COLO829 (cell line): ENCODE data around the gene RBM19.

Source experiments
- DNase-seq: peaks from one replicate; pipeline ENCODE4 v3.0.0; 2012; ENCODE audit warnings: low spot score

RBM19 gene

GRCh38 chr12:113776536-113776935 is 189.6 kb downstream of the RBM19 start:
- DNase-seq = no peak

- DNase-seq = no peak
Observed at GRCh38 chr12:113774526-113774925, 191.6 kb downstream of the RBM19 start.

DNA sequence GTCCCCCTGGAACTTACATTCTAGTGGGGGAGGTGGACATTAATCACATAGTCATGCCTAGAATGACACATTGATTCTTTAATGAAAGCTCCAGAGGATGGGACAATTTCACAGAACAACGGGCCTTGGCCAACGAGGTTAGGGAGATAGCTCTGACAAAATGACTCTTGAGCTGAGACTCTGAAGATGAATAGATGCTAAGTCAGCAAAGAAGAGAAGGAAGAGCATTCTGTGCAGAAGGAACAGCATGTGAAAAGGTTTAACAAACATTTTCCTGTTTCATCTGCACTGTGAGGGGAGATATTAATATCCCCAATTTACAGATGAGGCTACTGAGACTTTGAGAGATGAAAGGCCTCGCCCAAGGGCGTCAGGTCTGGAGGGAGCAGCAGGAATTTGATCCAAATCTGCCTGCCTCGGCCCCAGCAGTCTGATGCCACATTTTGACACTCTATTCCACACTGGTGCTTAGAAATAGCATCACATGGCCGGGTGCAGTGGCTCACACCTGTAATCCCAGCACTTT is 193.6 kb downstream of the RBM19 start:
- no peak for DNase-seq

- DNase-seq = no peak
Observed at GRCh38 chr12:113770389-113770865, 195.7 kb downstream of the RBM19 start.

DNA sequence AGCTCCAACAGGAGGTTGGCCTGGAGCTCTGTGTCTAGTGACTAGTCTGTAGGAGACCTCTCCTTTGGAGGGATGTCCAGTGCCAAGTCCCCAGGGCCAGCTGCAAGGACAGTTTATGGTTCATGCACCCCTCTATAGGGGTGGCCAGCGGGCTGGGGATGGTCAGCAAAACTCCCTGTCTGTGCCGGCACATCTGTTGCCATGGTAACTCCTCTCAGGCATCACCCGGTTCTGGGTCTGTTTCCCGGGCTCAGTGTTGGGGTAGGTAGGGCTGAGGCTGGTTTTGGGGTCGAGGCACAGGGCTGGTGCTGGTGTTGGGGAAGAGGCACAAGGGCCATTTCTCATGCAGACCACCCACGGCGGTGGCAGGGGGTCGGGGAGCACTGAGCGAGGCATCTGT is 196.8 kb downstream of the RBM19 start:
- no peak for DNase-seq

DNA sequence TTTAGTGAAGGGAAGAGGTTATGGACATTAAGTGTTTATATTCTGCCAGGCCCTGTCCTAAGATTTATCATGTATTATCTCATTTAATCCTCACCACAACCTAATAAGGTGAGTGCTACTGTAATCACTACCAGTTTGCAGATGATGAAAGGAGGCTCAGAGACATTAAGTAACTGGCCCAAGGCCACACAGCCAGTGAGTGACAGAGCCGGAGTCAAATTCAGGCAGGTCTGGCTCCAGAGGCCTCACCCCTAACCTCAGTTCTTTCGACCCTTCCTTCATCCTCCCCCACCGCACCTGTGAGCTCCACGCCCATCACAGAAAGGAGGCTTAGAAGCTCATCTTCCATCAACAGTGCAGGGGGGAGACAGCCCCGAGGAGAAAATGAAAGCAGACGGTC is 197.3 kb downstream of the RBM19 start:
- no peak for DNase-seq

DNA sequence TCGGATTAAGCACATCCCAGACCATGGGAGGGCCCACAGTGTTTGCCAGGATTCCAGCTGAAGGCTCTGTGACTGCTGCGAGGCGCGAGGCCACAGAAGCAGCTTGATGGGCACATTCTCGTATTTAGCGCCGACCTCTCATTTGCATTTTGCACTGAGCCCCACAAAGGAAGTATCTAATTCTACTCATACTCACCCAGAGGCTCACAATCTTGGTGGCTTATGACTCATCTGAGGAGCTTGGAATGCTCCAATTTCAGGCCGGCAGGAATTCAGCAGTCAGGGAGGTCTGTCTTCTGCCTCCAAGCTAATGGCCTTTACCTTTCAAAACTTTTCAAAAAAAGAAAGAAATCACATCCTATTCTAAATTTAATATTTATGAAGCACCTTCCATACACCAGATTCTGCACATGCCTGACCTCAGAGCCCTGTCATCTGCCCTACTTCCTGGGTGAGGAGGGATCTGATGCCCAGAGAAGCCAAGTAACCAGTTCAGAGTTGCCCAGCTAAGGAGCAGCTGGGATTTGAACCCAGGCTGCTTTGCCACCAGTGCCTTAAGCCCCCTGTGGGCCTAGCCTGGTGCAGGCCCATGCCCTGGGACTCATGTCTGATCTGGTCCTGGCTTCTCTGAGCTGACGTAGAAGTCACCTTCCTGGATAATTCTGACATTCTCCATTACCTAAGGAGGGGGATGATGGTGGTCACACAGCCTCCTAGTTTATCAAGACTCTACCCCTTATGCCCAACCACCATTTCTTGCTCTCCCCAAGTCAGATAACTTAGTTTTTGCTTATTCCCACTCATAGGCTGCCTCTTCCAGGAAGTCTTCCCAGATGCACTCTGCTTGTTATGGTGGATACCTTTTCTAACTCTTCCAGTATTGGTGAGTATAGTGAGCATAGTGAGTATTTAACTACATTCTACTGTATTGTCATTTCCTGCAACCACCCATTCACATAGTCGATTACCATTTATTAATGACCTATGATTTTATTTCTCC is 198.9 kb downstream of the RBM19 start:
- peak; percentile 80 for DNase-seq
